ENCODE measurements around the gene MBTPS2. TPM values are rescaled to one million over a fixed set of nuclear protein-coding genes. Genes with fewer than 3 reads are reported as not detected.

MBTPS2 gene
- total RNA-seq, result 8.5 and 9.6 TPM in 2 replicates

DNA sequence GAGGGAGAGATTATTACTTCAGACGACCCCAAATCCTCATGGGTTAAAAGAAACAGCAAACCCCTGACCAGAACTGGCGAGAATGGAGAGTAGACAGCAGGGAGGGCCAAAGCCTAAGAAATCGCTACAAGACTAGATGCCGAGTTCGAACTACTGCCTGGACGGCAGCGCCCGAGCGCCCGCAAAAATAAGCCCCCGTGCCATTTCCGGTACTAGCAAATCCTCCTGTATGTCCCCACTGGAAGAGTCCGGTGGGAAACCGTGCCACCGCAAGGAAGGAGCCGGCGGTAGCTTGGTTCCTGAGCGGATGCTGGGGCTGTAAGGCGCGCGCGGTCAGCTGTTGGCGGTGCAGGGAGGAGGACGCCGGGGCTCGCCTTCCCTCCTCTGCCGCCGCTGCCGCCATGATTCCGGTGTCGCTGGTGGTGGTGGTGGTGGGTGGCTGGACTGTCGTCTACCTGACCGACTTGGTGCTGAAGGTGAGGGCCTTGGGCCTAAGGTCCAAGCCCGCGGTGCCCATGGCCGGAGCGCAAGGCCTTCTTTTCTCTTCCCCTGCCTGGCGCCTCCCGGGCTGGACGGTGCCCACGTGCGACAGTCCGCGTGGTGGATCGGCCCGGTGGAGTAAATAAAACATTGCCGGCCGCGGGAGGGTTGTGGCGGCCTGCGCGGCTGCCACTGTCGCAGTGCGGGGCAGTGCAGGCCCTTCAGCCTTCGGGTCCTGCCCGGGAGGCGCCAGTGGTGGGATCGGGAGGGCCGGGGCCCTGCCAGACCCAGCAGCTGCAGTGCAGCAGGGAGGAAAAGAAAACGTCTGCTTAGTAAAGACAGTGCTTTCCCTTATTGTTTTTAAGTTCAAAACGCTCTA is at the start of gene MBTPS2:
Gene MBTPS2, plus strand, starts transcription at position 284 of the 859 bp plus-strand sequence. Its CDS starts 118 bp downstream, at position 402.

DNA sequence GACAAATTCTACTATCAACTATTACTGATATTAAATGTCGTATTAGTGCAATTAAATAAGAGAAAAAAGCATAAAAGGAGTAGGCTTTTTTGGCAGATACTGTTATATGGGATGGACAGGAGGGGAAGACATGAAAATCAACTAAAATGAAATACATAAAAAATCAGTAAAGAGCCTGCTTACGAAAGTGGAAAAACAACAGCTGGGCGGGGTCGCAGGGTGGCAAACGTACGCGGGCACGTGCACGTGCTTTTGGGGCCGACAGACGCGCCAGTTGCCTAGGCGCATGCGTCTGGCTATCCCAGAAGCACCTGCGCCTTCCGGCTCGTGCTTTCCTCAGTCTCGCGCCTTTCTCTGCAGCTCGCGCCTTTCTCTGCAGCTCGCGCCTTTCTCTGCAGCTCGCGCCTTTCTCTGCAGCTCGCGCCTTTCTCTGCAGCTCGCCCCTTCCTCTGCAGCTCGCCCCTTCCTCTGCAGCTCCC is 16.6 kb downstream of the MBTPS2 start, which contains the start of gene YY2:
Gene YY2, plus strand, starts transcription at position 51 of the 479 bp plus-strand sequence. CDS start 498 bp downstream, outside the sequence.

Small RNA genes lying within 50 kb of the gene (small RNA-seq; reads per million reads assigned to genes)
- not detected for gene U73479.1

Other genes starting within 250 kb of the MBTPS2 start
- gene KLHL34, start 181.3 kb upstream of the MBTPS2 start, total RNA-seq, result not detected in 2 replicates
- not detected in 2 replicates for gene SMPX, start 81.5 kb upstream of the MBTPS2 start, total RNA-seq
- 1.6 and 2.2 TPM in 2 replicates for gene YY2, start 16.4 kb downstream of the MBTPS2 start, total RNA-seq
- 124 and 194 TPM in 2 replicates for gene SMS, start 101.1 kb downstream of the MBTPS2 start, total RNA-seq
- gene PHEX, start 192.7 kb downstream of the MBTPS2 start, total RNA-seq, result 0.78 and 1.1 TPM in 2 replicates